MM.1S (cell line): ENCODE results near the gene NDUFV2.

Experiments
- DNase-seq: peaks from one replicate; pipeline ENCODE4 v3.0.0-alpha.2; 2015
- H2AFZ ChIP-seq: fragments of 300-600 bp; sonication (generic); 2 replicates; pipeline ENCODE4 v1.6.0; 2016; ENCODE audit warnings: antibody characterized with exemption, low read length
- H3F3A ChIP-seq: fragments of 300-600 bp; sonication (generic); 2 replicates; pipeline ENCODE4 v1.6.1; 2016; ENCODE audit warnings: mild to moderate bottlenecking, antibody characterized with exemption, low read length, moderate library complexity, mixed read lengths; ENCODE audit not compliant: insufficient read depth
- H3K27ac ChIP-seq: fragments of 300-600 bp; sonication (generic); 2 replicates; pipeline ENCODE4 v1.5.1; 2016; ENCODE audit warnings: mild to moderate bottlenecking, low read length
- H3K27me3 ChIP-seq: fragments of 300-600 bp; sonication (generic); replicated peaks from 2 replicates; pipeline ENCODE4 v1.6.0; 2016; ENCODE audit warnings: low read length; ENCODE audit not compliant: insufficient read depth
- H3K36me3 ChIP-seq: fragments of 300-600 bp; sonication (generic); replicated peaks from 2 replicates; pipeline ENCODE4 v1.6.1; 2016; ENCODE audit warnings: mild to moderate bottlenecking, low read length, mixed read lengths; ENCODE audit not compliant: insufficient read depth
- H3K4me1 ChIP-seq: fragments of 300-600 bp; sonication (generic); 2 replicates; pipeline ENCODE4 v1.6.1; 2016; ENCODE audit warnings: low read length, mixed read lengths
- H3K4me2 ChIP-seq: fragments of 300-600 bp; sonication (generic); 2 replicates; pipeline ENCODE4 v1.6.0; 2016; ENCODE audit warnings: low read depth, low read length
- H3K4me3 ChIP-seq: fragments of 300-600 bp; sonication (generic); 2 replicates; pipeline ENCODE4 v1.5.1; 2016; ENCODE audit warnings: low read length, mixed read lengths
- H3K79me2 ChIP-seq: fragments of 300-600 bp; sonication (generic); 2 replicates; pipeline ENCODE4 v1.6.1; 2016; ENCODE audit warnings: mixed run types, low read length, mixed read lengths
- H3K9ac ChIP-seq: fragments of 300-600 bp; sonication (generic); 2 replicates; pipeline ENCODE4 v1.6.1; 2016; ENCODE audit warnings: low read length, mixed read lengths
- H3K9me2 ChIP-seq: fragments of 300-600 bp; sonication (generic); replicated peaks from 2 replicates; pipeline ENCODE4 v1.6.1; 2016; ENCODE audit warnings: mild to moderate bottlenecking, low read length, mixed read lengths; ENCODE audit not compliant: insufficient read depth
- H3K9me3 ChIP-seq: fragments of 300-600 bp; sonication (generic); replicated peaks from 2 replicates; pipeline ENCODE4 v1.6.1; 2016; ENCODE audit warnings: mild to moderate bottlenecking, low read length, mixed read lengths; ENCODE audit not compliant: insufficient read depth
- H4K20me1 ChIP-seq: fragments of 300-600 bp; sonication (generic); 2 replicates; pipeline ENCODE4 v1.6.1; 2016; ENCODE audit warnings: mild to moderate bottlenecking, low read length, moderate library complexity, mixed read lengths; ENCODE audit not compliant: insufficient read depth
- CTCF ChIP-seq: fragments of 300-600 bp; sonication (generic); IDR thresholded peaks from 2 replicates; pipeline ENCODE4 v1.5.1; 2016; ENCODE audit warnings: antibody characterized with exemption, low read length, mixed read lengths
- EZH2 ChIP-seq: fragments of 300-600 bp; sonication (generic); optimal IDR thresholded peaks from 2 replicates; pipeline ENCODE3; 2017; ENCODE audit warnings: low read depth, mild to moderate bottlenecking, antibody characterized with exemption, low read length, mixed read lengths
- EZH2phosphoT487 ChIP-seq: fragments of 300-600 bp; sonication (generic); IDR thresholded peaks from 2 replicates; pipeline ENCODE4 v1.6.1; 2018; ENCODE audit warnings: antibody characterized with exemption, low read length

NDUFV2 gene

GRCh38 chr18:9174302-9174701 lies 71.8 kb downstream of the NDUFV2 start:
- Histone ChIP-seq H3K36me3 (peaks cover 3% of the 10 kb centered on the region; the same call in 1 of the 2 replicates), H3K9ac (no peak overlapping the region), H3K4me2 (no peak overlapping the region), H3K27ac (no peak overlapping the region), H2AFZ (no peak overlapping the region), H3K79me2 (peaks cover 96% of the 10 kb centered on the region), H3K27me3 (no peaks in the 10 kb centered on the region), H3F3A (peaks cover 15% of the 10 kb centered on the region), H3K9me3 (no peaks in the 10 kb centered on the region), H4K20me1 (peaks cover 85% of the 10 kb centered on the region), H3K4me1 (peaks cover 19% of the 10 kb centered on the region; the same call in 1 of the 2 replicates), H3K9me2 (no peaks in the 10 kb centered on the region), H3K4me3 (no peak overlapping the region)
- TF ChIP-seq EZH2 (no peak), CTCF (no peak), EZH2phosphoT487 (no peak)
- DNase-seq = no peak

GRCh38 chr18:9175115-9175514 lies 72.6 kb downstream of the NDUFV2 start:
- DNase-seq = no peak
- Histone ChIP-seq H3K4me1 (peaks cover 25% of the 10 kb centered on the region; the same call in 1 of the 2 replicates), H3K9ac (no peak overlapping the region), H3K9me3 (no peaks in the 10 kb centered on the region), H3K4me3 (no peak overlapping the region), H3K4me2 (no peak overlapping the region), H3K79me2 (peaks cover 100% of the 10 kb centered on the region), H3K9me2 (no peaks in the 10 kb centered on the region), H2AFZ (no peak overlapping the region), H4K20me1 (peaks cover 93% of the 10 kb centered on the region), H3K27ac (no peak overlapping the region), H3K36me3 (peaks cover 3% of the 10 kb centered on the region; the same call in 1 of the 2 replicates), H3K27me3 (no peaks in the 10 kb centered on the region), H3F3A (peaks cover 15% of the 10 kb centered on the region)
- TF ChIP-seq EZH2 = no peak

- Histone ChIP-seq H2AFZ (no peak overlapping the region), H3K4me2 (no peak overlapping the region), H3K27ac (no peak overlapping the region), H3K4me3 (no peak overlapping the region), H3K79me2 (peaks cover 100% of the 10 kb centered on the region), H3K9me2 (no peaks in the 10 kb centered on the region), H3K4me1 (peaks cover 36% of the 10 kb centered on the region; the same call in 1 of the 2 replicates), H4K20me1 (peaks cover 99% of the 10 kb centered on the region), H3K9me3 (no peaks in the 10 kb centered on the region), H3K36me3 (peaks cover 6% of the 10 kb centered on the region; the same call in 1 of the 2 replicates), H3K27me3 (no peaks in the 10 kb centered on the region), H3F3A (peaks cover 17% of the 10 kb centered on the region), H3K9ac (no peak overlapping the region)
- no peak for DNase-seq
- TF ChIP-seq EZH2 = no peak
- TF ChIP-seq EZH2phosphoT487 = no peak
- no peak for TF ChIP-seq CTCF
These were observed 74.5 kb downstream of the NDUFV2 start for GRCh38 chr18:9177031-9177430.

GRCh38 chr18:9177466-9177865 lies 75.0 kb downstream of the NDUFV2 start:
- peaks cover 10% of the 10 kb centered on the region; the same call in 1 of the 2 replicates for H3K36me3 ChIP-seq
- peaks cover 99% of the 10 kb centered on the region for H4K20me1 ChIP-seq
- TF ChIP-seq CTCF (no peak), EZH2 (no peak), EZH2phosphoT487 (no peak)
- H3K9me3 ChIP-seq = no peaks in the 10 kb centered on the region
- no peaks in the 10 kb centered on the region for H3K9me2 ChIP-seq
- no peak overlapping the region for H2AFZ ChIP-seq
- no peak overlapping the region for H3K9ac ChIP-seq
- H3K4me2 ChIP-seq = no peak overlapping the region
- H3K4me3 ChIP-seq = no peak overlapping the region
- peaks cover 22% of the 10 kb centered on the region for H3F3A ChIP-seq
- DNase-seq = no peak
- H3K27me3 ChIP-seq = no peaks in the 10 kb centered on the region
- peaks cover 32% of the 10 kb centered on the region; the same call in 1 of the 2 replicates for H3K4me1 ChIP-seq
- peaks cover 100% of the 10 kb centered on the region for H3K79me2 ChIP-seq
- H3K27ac ChIP-seq = no peak overlapping the region
